GM19468 (cell line): ENCODE measurements around the gene DNM3.

Experiments
- ATAC-seq: cut with Tn5 transposase; IDR thresholded peaks from one replicate; pipeline ENCODE4 v1.9.1; 2021; ENCODE audit warnings: mild to moderate bottlenecking, moderate library complexity, moderate number of reproducible peaks; ENCODE audit not compliant: unreplicated experiment; ENCODE audit errors: extremely low read depth

DNM3 gene

GRCh38 chr1:172251486-172251885, 410.2 kb downstream of the DNM3 start:
- ATAC-seq = no peak

GRCh38 chr1:172252321-172252720, 411.0 kb downstream of the DNM3 start:
- ATAC-seq = no peak

- ATAC-seq = no peak
These were observed 411.7 kb downstream of the DNM3 start for GRCh38 chr1:172252958-172253357.

- ATAC-seq = no peak
These were observed 413.4 kb downstream of the DNM3 start for GRCh38 chr1:172254521-172255222.

- no peak for ATAC-seq
These were observed 413.9 kb downstream of the DNM3 start for GRCh38 chr1:172255223-172255560.

- ATAC-seq = no peak
These were observed 424.6 kb downstream of the DNM3 start for GRCh38 chr1:172265905-172266304.

- ATAC-seq = no peak
These were observed 425.4 kb downstream of the DNM3 start for GRCh38 chr1:172266528-172267174.

- no peak for ATAC-seq
These were observed 426.9 kb downstream of the DNM3 start for GRCh38 chr1:172268237-172268636.

GRCh38 chr1:172269084-172269483, 427.8 kb downstream of the DNM3 start:
- no peak for ATAC-seq

- ATAC-seq = no peak
These were observed 428.3 kb downstream of the DNM3 start for GRCh38 chr1:172269644-172270043.

- ATAC-seq = no peak
These were observed 429.3 kb downstream of the DNM3 start for GRCh38 chr1:172270605-172271004.

- ATAC-seq = no peak
These were observed 430.8 kb downstream of the DNM3 start for GRCh38 chr1:172272087-172272486.

- no peak for ATAC-seq
These were observed 432.5 kb downstream of the DNM3 start for GRCh38 chr1:172273647-172274396.

GRCh38 chr1:172275478-172275877, 434.2 kb downstream of the DNM3 start:
- no peak for ATAC-seq

- ATAC-seq = no peak
These were observed 435.0 kb downstream of the DNM3 start for GRCh38 chr1:172276120-172276818.

GRCh38 chr1:172277275-172277674, 436.0 kb downstream of the DNM3 start:
- no peak for ATAC-seq

GRCh38 chr1:172277989-172278388, 436.7 kb downstream of the DNM3 start:
- ATAC-seq = no peak

GRCh38 chr1:172278478-172278877, 437.2 kb downstream of the DNM3 start:
- ATAC-seq = no peak

- ATAC-seq = no peak
These were observed 438.8 kb downstream of the DNM3 start for GRCh38 chr1:172279939-172280636.

- ATAC-seq = no peak
These were observed 442.5 kb downstream of the DNM3 start for GRCh38 chr1:172283766-172284165.
